Endothelial cell of umbilical vein (primary cell): ENCODE measurements around the gene MYO7B. TPM values are rescaled to one million over a fixed set of nuclear protein-coding genes. Genes with fewer than 3 reads are reported as not detected.

Source experiments
- BruUV-seq: library from RNA; stranded (reverse); fragments of 400-500 nt; replicated peaks from 2 replicates; lab custom pipeline; 2021; lab: Mats Ljungman, UMichigan
- CTCF ChIA-PET: fragments of 300-600, 350-600 bp; sonication (Branson Sonifier 250); formaldehyde crosslinking; loops from one replicate; lab custom pipeline; 2021; ENCODE audit warnings: antibody characterized with exemption, inconsistent platforms; lab: Charles Lee
- POLR2A ChIA-PET: fragments of 300-600, 350-600 bp; sonication (Branson Sonifier 250); formaldehyde crosslinking; loops from one replicate; lab custom pipeline; 2021; ENCODE audit warnings: antibody characterized with exemption, inconsistent platforms; lab: Charles Lee
- DNase-seq: peaks from one replicate; pipeline ENCODE4 v3.0.0-alpha.2; 2011; ENCODE audit warnings: low read depth, low spot score
- FAIRE-seq: peaks from 2 replicates; lab custom pipeline; 2011; peaks lifted over from hg19 to GRCh38; lab: Jason Lieb, UNC
- H2AFZ ChIP-seq: 2 replicates; pipeline ENCODE4 v1.6.0; 2012; ENCODE audit warnings: low read depth, low read length, control low read depth, inconsistent platforms
- H3K27ac ChIP-seq: 2 replicates; pipeline ENCODE4 v1.5.1; 2011; ENCODE audit warnings: low read depth, mild to moderate bottlenecking, control low read depth, low read length, moderate library complexity; ENCODE audit not compliant: insufficient read depth
- H3K27me3 ChIP-seq, 2 experiments: 2 replicates each; pipeline versions ENCODE4 v1.6.0 to v1.6.1; 2011; ENCODE audit warnings: low read length in 2 of 2, mixed read lengths in 1 of 2; ENCODE audit not compliant: control insufficient read depth in 2 of 2, insufficient read depth in 2 of 2
- H3K36me3 ChIP-seq, 2 experiments: 2 replicates in 1 of 2; 3 replicates in 1 of 2; pipeline ENCODE4 v1.5.1; 2011; ENCODE audit warnings: low read length in 2 of 2, mild to moderate bottlenecking in 1 of 2, moderate library complexity in 1 of 2; ENCODE audit not compliant: control insufficient read depth in 2 of 2, insufficient read depth in 2 of 2; ENCODE audit errors: extremely low read depth in 1 of 2
- H3K4me1 ChIP-seq: 3 replicates; pipeline ENCODE4 v1.5.1; 2011; ENCODE audit warnings: mild to moderate bottlenecking, low read length; ENCODE audit not compliant: control insufficient read depth, insufficient read depth; ENCODE audit errors: extremely low read depth
- H3K4me2 ChIP-seq: 2 replicates; pipeline ENCODE4 v1.6.1; 2011; ENCODE audit warnings: low read length, control low read depth, mixed read lengths; ENCODE audit not compliant: insufficient read depth
- H3K4me3 ChIP-seq, 3 experiments: fragments of 200-600 bp in 1 of 3; sonication (generic), shearing (Covaris generic) in 1 of 3; replicated peaks in 1 of 3; 2 replicates each; pipeline ENCODE4 v1.5.1; 2011 to 2016; ENCODE audit warnings: control low read depth in 3 of 3, low read length in 3 of 3, mild to moderate bottlenecking in 2 of 3, inconsistent platforms in 1 of 3, low read depth in 1 of 3, moderate library complexity in 1 of 3; ENCODE audit not compliant: insufficient read depth in 1 of 3
- H3K79me2 ChIP-seq: 2 replicates; pipeline ENCODE4 v1.6.0; 2012; ENCODE audit warnings: low read length, inconsistent platforms; ENCODE audit not compliant: control insufficient read depth, insufficient read depth
- H3K9ac ChIP-seq: replicated peaks from 2 replicates; pipeline ENCODE3; 2011; ENCODE audit warnings: low read length, control low read depth; ENCODE audit not compliant: insufficient read depth; ENCODE audit errors: extremely low read depth
- H3K9me1 ChIP-seq: replicated peaks from 3 replicates; pipeline ENCODE4 v1.6.0; 2011; ENCODE audit warnings: mild to moderate bottlenecking, low read length; ENCODE audit not compliant: control insufficient read depth, insufficient read depth; ENCODE audit errors: extremely low read depth
- H3K9me3 ChIP-seq: replicated peaks from 2 replicates; pipeline ENCODE4 v1.5.1; 2012; ENCODE audit warnings: low read length, inconsistent platforms; ENCODE audit not compliant: control insufficient read depth, insufficient read depth
- H4K20me1 ChIP-seq: replicated peaks from 2 replicates; pipeline ENCODE3; 2011; ENCODE audit warnings: mild to moderate bottlenecking, low read length; ENCODE audit not compliant: control insufficient read depth, insufficient read depth; ENCODE audit errors: extremely low read depth
- CTCF ChIP-seq, 2 donors: IDR thresholded peaks; 1 replicate in 1 of 2; 2 replicates in 1 of 2; pipeline ENCODE4 v1.5.1; 2011; ENCODE audit warnings: low read length in 2 of 2, mild to moderate bottlenecking in 2 of 2, moderate library complexity in 2 of 2, control low read depth in 1 of 2, inconsistent platforms in 1 of 2, low read depth in 1 of 2; ENCODE audit not compliant: insufficient read depth in 1 of 2; ENCODE audit errors: extremely low read depth in 1 of 2
- EZH2 ChIP-seq: IDR thresholded peaks from 2 replicates; pipeline ENCODE4 v1.6.1; 2012; ENCODE audit warnings: borderline replicate concordance, low read depth, mild to moderate bottlenecking, moderate library complexity, low read length, inconsistent platforms; ENCODE audit not compliant: severe bottlenecking
- FOS ChIP-seq: IDR thresholded peaks from 2 replicates; pipeline ENCODE4 v1.6.1; 2011; ENCODE audit warnings: mild to moderate bottlenecking, low read length, moderate library complexity, borderline replicate concordance; ENCODE audit not compliant: insufficient read depth
- JUN ChIP-seq: IDR thresholded peaks from 2 replicates; pipeline ENCODE4 v1.6.1; 2011; ENCODE audit warnings: borderline replicate concordance, low read depth; ENCODE audit not compliant: insufficient read length, insufficient read depth
- MAX ChIP-seq: IDR thresholded peaks from 2 replicates; pipeline ENCODE4 v1.6.1; 2011; ENCODE audit not compliant: insufficient read depth, insufficient read length
- MYC ChIP-seq: IDR thresholded peaks from one replicate; pipeline ENCODE4 v1.6.1; 2011; ENCODE audit warnings: mild to moderate bottlenecking, low read depth, low read length
- dilution Hi-C: fragments of 300-500 bp; cut with MboI; formaldehyde crosslinking; loops from one replicate; pipeline ENCODE4 v1.15.0; 2019; ENCODE audit warnings: low sequenced_read_pairs; ENCODE audit not compliant: extremely low pct_ligation_motif_present
- intact Hi-C: fragments of 100-400 bp; cut with micrococcal nuclease; formaldehyde crosslinking; loops from one replicate; pipeline ENCODE4 v1.10.0; 2022
- polyA plus RNA-seq, 4 experiments: library from polyadenylated mRNA; depleted of rRNA in 3 of 4; stranded (reverse) in 3 of 4; unstranded in 1 of 4; fragments of >200 nt; gene quantifications; 2 replicates each; pipeline versions ENCODE4 v1.2.1 to v1.2.3, GENCODE V29; 2011 to 2012; ENCODE audit warnings: missing spikeins in 1 of 4
- total RNA-seq: library from RNA; stranded (reverse); gene quantifications from 2 replicates; pipeline ENCODE4 v1.2.3, GENCODE V29; 2021

MYO7B gene
- total and polyA plus RNA-seq, 2 donors (not counting 3 experiments of a cell fraction or from before 2014, with no cell fraction given) = 0.17 TPM; not detected in 1

- Histone ChIP-seq H3K27ac (no peak overlapping the region), H3K9me3 (no peaks in the 10 kb centered on the region), H3K4me2 (no peak overlapping the region), H2AFZ (peak overlapping the region; percentile 32), H4K20me1 (no peaks in the 10 kb centered on the region), H3K9ac (no peak overlapping the region), H3K27me3 (no peaks in the 10 kb centered on the region), H3K36me3 (no peaks in the 10 kb centered on the region), H3K9me1 (no peaks in the 10 kb centered on the region), H3K4me3 (no peak overlapping the region), H3K79me2 (no peaks in the 10 kb centered on the region), H3K4me1 (no peaks in the 10 kb centered on the region)
- intact Hi-C loops = no loop called here
- DNase-seq = no peak
- dilution Hi-C loops = no loop called here
- no peak for FAIRE-seq
- ChIA-PET POLR2A (no interaction called here), CTCF (interaction anchor here (1.2 to 2.5 kb wide), 2 partner anchors 32 to 72 kb away, joined by 4 to 8 read pairs; no protein-coding TSS in a partner anchor)
- no peak for TF ChIP-seq EZH2
- no peak for TF ChIP-seq JUN
- no peak for TF ChIP-seq MYC
- TF ChIP-seq FOS = no peak
- no peak for TF ChIP-seq CTCF (IDR thresholded peaks at IDR 0.05; ENCODE audit: extremely low read depth in 1 of 2, insufficient read depth in 1 of 2, low read depth in 1 of 2, low read length in 2 of 2)
- no peak for TF ChIP-seq MAX
- no TSS peak for BruUV-seq
These were observed 88.2 kb downstream of the MYO7B start for GRCh38 chr2:127623388-127624319.
